Measurements from ENCODE around the gene GATA6. TPM values are rescaled to one million over a fixed set of nuclear protein-coding genes. Genes with fewer than 3 reads are reported as not detected.

The GATA6 gene
- total RNA-seq, 1 donor from 2014 or later: 60.9 TPM

DNA sequence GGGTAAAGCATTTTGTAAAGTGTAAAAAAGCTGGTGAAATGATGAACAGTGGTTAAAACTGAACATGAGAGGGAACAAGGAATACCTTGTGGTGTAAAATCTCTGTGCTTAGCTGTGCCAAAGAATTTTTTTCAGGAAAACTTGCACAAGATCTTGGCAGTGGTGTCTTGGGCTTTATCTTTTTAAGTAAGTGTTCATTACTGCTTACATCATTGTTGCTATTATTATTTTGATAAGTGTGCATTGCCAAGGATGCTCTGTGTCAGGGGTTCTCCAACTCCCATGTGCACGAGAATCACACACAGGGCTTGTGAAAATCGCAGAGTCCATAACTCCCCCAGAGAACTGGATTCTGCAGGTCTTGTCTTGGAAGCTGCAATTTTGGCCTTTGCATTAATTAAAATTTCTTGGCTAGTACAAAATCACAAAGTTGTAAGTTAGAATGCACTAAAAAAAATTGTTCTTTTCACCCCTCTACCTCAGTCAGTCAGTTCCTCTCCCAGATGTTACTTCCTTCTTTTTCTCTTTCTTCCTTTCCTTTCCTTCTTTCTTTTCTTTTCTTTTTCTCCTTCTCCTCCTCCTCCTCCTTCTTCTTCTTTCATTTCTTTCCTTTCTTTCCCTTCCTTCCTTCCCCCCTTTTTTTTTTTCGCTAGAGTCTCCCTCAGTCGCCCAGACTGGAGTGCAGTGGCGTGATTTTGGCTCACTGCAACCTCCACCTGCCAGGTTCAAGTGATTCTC lies 37.8 kb downstream of the GATA6 start:
- intact Hi-C loops (cut with micrococcal nuclease): no loop called here
- Histone ChIP-seq H3K4me3 (no peak overlapping the region), H3K27ac (replicated peaks) (peak overlapping the region; percentile 100), H3K36me3 (peaks cover 7% of the 10 kb centered on the region), H3K27me3 (ENCODE audit: low read depth) (no peaks in the 10 kb centered on the region), H3K4me1 (peaks cover 74% of the 10 kb centered on the region), H3K9me3 (replicated peaks) (no peaks in the 10 kb centered on the region)
- DNase-seq: no peak
- no peak for TF ChIP-seq CTCF (IDR thresholded peaks at IDR 0.05; ENCODE audit: borderline replicate concordance)

- DNase-seq: no peak
- no peak overlapping the region for H3K4me3 ChIP-seq
- TF ChIP-seq CTCF (IDR thresholded peaks at IDR 0.05; ENCODE audit: borderline replicate concordance): no peak
- no peaks in the 10 kb centered on the region for H3K9me3 ChIP-seq (replicated peaks)
- no peaks in the 10 kb centered on the region for H3K36me3 ChIP-seq
- intact Hi-C loops (cut with micrococcal nuclease): no loop called here
- H3K27me3 ChIP-seq (ENCODE audit: low read depth): no peaks in the 10 kb centered on the region
- peaks cover 73% of the 10 kb centered on the region for H3K4me1 ChIP-seq
- H3K27ac ChIP-seq (replicated peaks): peak overlapping the region; percentile 63
These were observed 40.9 kb downstream of the GATA6 start for GRCh38 chr18:22210311-22210754.

DNA sequence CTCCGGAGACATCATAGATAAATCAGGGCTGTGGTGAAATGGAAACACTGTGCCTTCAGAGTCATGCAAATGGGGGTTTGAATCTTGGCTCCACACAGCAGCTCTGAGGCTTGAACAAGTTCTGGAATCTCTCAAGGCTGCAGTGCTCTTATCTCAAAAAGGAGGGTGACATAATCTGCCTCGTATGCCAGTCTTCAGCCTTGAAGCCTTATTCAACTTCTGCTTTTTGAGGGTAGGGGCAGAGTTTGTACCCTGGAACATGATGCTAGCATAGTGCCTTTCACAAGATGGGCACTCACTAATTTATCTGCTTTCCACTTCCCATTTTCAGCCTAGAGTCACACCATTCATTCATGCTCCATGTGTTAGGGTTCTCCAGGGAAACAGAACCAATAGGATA lies 42.3 kb downstream of the GATA6 start:
- Histone ChIP-seq H3K27ac (replicated peaks) (peak overlapping the region; percentile 63), H3K4me3 (no peak overlapping the region), H3K9me3 (replicated peaks) (no peaks in the 10 kb centered on the region), H3K4me1 (peaks cover 62% of the 10 kb centered on the region), H3K36me3 (no peaks in the 10 kb centered on the region), H3K27me3 (ENCODE audit: low read depth) (no peaks in the 10 kb centered on the region)
- intact Hi-C loops (cut with micrococcal nuclease): no loop called here
- TF ChIP-seq CTCF (IDR thresholded peaks at IDR 0.05; ENCODE audit: borderline replicate concordance): no peak
- DNase-seq: no peak

GRCh38 chr18:22213333-22213973 lies 44.1 kb downstream of the GATA6 start:
- no peak overlapping the region for H3K4me3 ChIP-seq
- H3K27ac ChIP-seq (replicated peaks): peak overlapping the region; percentile 73
- H3K36me3 ChIP-seq: no peaks in the 10 kb centered on the region
- H3K9me3 ChIP-seq (replicated peaks): no peaks in the 10 kb centered on the region
- intact Hi-C loops (cut with micrococcal nuclease): no loop called here
- H3K27me3 ChIP-seq (ENCODE audit: low read depth): no peaks in the 10 kb centered on the region
- TF ChIP-seq CTCF (IDR thresholded peaks at IDR 0.05; ENCODE audit: borderline replicate concordance): no peak
- H3K4me1 ChIP-seq: peaks cover 56% of the 10 kb centered on the region
- no peak for DNase-seq

GRCh38 chr18:22214731-22215528 lies 45.5 kb downstream of the GATA6 start:
- Histone ChIP-seq H3K27ac (replicated peaks) (peak overlapping the region; percentile 47), H3K36me3 (no peaks in the 10 kb centered on the region), H3K27me3 (ENCODE audit: low read depth) (no peaks in the 10 kb centered on the region), H3K4me3 (no peak overlapping the region), H3K9me3 (replicated peaks) (no peaks in the 10 kb centered on the region), H3K4me1 (peaks cover 59% of the 10 kb centered on the region)
- no peak for DNase-seq
- intact Hi-C loops (cut with micrococcal nuclease): no loop called here
- no peak for TF ChIP-seq CTCF (IDR thresholded peaks at IDR 0.05; ENCODE audit: borderline replicate concordance)
